Activated T-cell treated with anti-CD3 and anti-CD28 coated beads, Interleukin-2, amount 50 U/mL, for 24 hours (primary cell): ENCODE data around the gene GAS2L3.
"Not testable (repeated sequence)": the region's sequence is repeated elsewhere in the genome, so short reads cannot be mapped to it uniquely, and the experiment has no call there.

Experiments used
- DNase-seq: peaks from one replicate; pipeline ENCODE4 v3.0.0-alpha.2; 2020
- H3K27ac Mint-ChIP-seq: 2 replicates; pipeline ENCODE4 v1.8.0; 2020; ENCODE audit warnings: mild to moderate bottlenecking, mixed read lengths
- H3K27me3 Mint-ChIP-seq: 2 replicates; pipeline ENCODE4 v1.8.0; 2020; ENCODE audit warnings: mixed read lengths
- H3K36me3 Mint-ChIP-seq: 2 replicates; pipeline ENCODE4 v1.8.0; 2020; ENCODE audit warnings: low read depth, mixed read lengths
- H3K4me1 Mint-ChIP-seq: 2 replicates; pipeline ENCODE4 v1.8.0; 2020; ENCODE audit warnings: low read depth, mixed read lengths
- H3K4me3 Mint-ChIP-seq: 2 replicates; pipeline ENCODE4 v1.8.0; 2020; ENCODE audit warnings: mild to moderate bottlenecking, moderate library complexity, mixed read lengths
- H3K9me3 Mint-ChIP-seq: 2 replicates; pipeline ENCODE4 v1.8.0; 2020; ENCODE audit warnings: mixed read lengths

GAS2L3 gene

DNA sequence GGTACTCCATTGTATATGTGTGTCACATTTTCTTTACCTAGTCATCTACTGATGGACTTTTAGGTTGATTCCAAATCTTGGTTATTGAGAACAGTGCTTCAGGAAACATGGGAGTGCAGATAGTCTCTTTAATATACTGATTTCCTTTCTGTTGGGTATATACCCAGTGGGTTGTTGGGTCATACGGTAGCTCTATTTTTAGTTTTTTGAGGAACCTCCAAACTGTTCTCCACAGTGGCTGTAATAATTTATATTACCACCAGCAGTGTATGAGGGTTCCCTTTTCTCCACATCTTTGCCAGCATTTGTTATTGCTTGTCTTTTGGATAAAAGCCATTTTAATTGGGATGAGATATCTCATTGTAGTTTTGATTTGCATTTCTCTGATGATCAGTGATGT is 29.5 kb downstream of the GAS2L3 start:
- not testable (repeated sequence) for H3K4me3 Mint-ChIP-seq, H3K27ac Mint-ChIP-seq, H3K27me3 Mint-ChIP-seq, H3K9me3 Mint-ChIP-seq, H3K36me3 Mint-ChIP-seq, DNase-seq, H3K4me1 Mint-ChIP-seq

DNA sequence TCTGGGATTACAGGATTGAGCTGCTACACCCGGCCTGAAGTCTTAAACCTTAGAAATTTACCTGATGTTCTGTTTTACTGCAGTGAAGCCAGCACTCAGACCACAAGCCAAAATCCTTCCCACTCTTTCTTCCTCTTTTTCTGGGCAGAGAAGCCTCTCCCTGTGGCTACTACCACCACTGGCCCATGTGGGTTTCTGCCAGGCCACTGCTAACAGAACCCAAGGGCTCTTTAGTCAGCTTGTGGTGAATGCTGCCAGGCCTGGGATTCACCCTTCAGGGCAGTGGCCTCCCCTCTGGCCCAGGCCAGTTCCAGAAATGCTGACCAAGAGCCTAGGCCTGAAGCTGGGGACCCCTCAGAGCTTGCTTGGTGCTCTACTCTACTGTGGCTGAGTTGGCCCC is 35.3 kb downstream of the GAS2L3 start:
- Mint-ChIP-seq H3K4me3 (no peak overlapping the region), H3K27ac (no peak overlapping the region), H3K27me3 (peaks cover 3% of the 10 kb centered on the region), H3K36me3 (no peaks in the 10 kb centered on the region), H3K4me1 (no peaks in the 10 kb centered on the region), H3K9me3 (no peaks in the 10 kb centered on the region)
- DNase-seq = no peak

DNA sequence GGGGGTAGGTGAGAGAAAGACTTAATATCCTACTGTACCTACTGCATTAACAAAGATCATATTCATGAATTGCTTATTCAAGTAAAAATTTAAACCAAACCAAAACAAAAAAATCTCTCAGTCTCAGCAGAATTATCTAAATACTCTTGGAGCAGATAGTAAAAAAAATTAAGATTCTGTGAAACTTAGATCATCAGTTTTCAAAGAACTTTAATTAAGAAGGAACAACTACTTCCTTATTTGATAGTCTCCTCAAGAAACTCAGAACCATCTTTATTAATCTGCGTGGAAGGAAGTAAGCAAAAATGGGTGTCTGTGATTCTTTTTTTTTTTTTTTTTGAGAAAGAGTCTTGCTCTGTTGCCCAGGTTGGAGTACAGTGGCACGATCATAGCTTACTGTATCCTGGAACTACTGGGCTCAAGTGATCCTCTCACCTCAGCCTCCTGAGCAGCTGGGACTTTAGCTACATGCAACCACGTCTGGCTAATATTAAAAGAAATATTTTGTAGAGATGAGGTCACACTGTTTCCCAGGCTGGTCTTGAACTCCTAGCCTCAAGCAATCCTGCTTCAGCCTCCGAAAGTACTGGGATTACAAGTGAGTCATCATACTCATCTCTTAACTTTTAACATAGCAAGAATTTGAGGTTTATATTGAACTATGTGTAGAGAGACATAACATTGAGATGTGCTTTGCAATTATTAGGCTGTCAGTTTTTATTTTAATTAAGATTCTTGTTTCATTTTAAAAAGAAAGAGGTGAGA is 37.4 kb downstream of the GAS2L3 start:
- DNase-seq = no peak
- Mint-ChIP-seq H3K9me3 (no peaks in the 10 kb centered on the region), H3K4me1 (no peaks in the 10 kb centered on the region), H3K27me3 (peaks cover 3% of the 10 kb centered on the region), H3K4me3 (no peak overlapping the region), H3K27ac (no peak overlapping the region), H3K36me3 (no peaks in the 10 kb centered on the region)

DNA sequence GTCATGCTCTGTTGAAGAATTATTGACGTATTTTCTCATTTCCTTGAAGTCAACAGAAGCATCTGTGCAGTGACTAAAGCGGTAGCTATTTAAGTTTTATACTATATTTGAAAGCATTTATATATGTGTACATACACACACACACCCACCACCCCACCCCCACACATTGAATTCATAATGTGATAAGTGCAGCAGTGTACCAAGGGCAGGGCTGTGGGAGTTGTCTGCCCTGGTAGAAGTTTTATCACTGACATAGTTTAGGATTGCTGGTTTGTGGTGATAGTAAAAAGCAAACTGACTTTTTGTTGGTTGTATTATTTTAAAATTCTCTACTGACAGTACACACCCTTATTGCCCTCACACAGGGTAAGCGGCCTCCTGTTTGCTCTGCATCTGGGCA is 39.1 kb downstream of the GAS2L3 start:
- Mint-ChIP-seq H3K36me3 (no peaks in the 10 kb centered on the region), H3K27me3 (peaks cover 3% of the 10 kb centered on the region), H3K4me3 (no peak overlapping the region), H3K4me1 (no peaks in the 10 kb centered on the region), H3K27ac (no peak overlapping the region), H3K9me3 (no peaks in the 10 kb centered on the region)
- no peak for DNase-seq

DNA sequence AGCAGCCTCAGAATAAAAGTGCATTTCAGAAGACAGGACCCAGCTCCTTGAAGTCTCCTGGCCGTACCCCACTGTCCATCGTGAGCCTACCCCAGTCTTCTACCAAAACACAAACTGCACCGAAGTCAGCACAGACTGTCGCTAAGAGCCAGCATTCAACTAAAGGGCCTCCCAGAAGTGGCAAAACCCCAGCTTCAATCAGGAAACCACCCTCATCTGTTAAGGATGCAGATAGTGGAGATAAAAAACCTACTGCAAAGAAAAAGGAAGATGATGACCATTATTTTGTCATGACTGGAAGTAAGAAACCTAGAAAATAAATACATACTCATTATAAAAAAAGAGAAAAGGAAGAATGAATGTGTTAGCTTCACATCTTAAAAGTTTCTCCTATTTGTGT is 51.1 kb downstream of the GAS2L3 start:
- DNase-seq = no peak
- H3K36me3 Mint-ChIP-seq = no peaks in the 10 kb centered on the region
- no peaks in the 10 kb centered on the region for H3K27me3 Mint-ChIP-seq
- H3K4me3 Mint-ChIP-seq = no peak overlapping the region
- no peaks in the 10 kb centered on the region for H3K9me3 Mint-ChIP-seq
- H3K4me1 Mint-ChIP-seq = no peaks in the 10 kb centered on the region
- H3K27ac Mint-ChIP-seq = no peak overlapping the region

DNA sequence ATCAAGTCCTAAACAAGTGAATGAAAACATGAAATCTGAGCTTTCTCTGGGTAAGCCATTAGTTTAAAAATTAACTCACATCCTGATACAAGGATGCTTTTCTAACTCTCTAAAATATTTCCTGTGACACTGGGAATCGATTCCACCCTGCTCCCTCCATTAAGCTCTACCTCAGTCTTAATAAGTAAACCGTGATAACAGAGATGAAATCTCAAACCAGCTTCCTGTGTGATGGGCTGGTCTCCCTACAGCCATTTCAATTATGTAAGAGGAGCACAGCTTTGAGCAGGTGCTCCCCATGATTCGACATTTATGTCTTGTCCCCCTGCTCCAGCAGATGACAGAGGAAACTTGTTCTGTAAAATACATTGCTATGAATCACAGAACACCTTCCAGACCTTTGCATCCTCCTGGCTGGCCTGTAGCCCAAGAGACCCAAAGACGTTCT is 59.0 kb downstream of the GAS2L3 start:
- Mint-ChIP-seq H3K36me3 (no peaks in the 10 kb centered on the region), H3K4me1 (no peaks in the 10 kb centered on the region), H3K27ac (no peak overlapping the region), H3K9me3 (no peaks in the 10 kb centered on the region), H3K27me3 (no peaks in the 10 kb centered on the region), H3K4me3 (no peak overlapping the region)
- no peak for DNase-seq

DNA sequence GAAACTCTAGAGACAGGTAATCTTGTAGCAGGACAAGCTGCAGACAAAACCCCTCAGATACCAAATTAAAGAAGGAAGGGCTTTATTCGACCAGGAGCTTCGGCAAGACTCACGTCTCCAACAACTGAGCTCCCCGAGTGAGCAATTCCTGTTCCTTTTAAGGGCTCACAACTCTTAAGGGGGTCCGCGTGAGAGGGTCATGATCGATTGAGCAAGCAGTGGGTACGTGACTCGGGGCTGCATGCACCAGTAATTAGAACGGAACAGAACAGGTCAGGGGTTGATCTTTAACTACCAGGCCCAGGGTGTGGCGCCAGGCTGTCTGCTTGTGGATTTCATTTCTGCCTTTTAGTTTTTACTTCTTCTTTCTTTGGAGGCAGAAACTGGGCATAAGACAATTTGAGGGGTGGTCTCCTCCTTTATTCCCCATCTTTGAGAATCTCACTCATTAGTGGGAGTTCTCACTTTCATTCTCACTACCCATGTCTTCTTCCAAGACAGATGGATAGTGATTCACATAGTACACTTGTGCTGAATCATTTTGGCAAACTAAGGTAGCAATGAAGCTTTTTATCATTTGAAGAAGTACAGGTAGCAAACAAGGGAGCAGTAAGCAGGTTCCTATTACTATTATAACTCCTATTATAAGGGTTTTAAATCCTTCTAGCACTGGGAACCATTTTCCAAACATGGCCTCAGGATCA is 59.8 kb downstream of the GAS2L3 start:
- DNase-seq, H3K9me3 Mint-ChIP-seq, H3K27ac Mint-ChIP-seq, H3K4me1 Mint-ChIP-seq, H3K36me3 Mint-ChIP-seq, H3K4me3 Mint-ChIP-seq, H3K27me3 Mint-ChIP-seq: not testable (repeated sequence)

DNA sequence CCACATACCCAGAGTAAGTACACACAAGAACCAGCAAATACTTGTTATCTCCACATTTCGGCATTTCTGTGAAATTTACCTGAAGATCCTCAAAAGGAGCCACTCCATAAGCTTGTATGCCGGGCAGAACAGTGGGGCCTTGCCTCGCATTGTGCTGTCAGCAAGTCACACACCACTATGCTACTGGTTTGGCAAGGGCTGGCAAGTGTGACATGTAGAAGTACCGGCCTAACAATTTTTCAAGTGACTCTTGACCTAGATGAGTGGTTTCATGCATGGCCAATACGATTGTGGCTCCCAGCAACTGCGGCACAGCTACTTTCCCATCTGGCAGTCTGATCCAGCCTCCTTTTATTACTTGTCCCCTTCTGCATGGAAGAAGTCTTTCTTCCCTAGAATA is 69.8 kb downstream of the GAS2L3 start:
- Mint-ChIP-seq H3K4me3 (no peak overlapping the region), H3K36me3 (no peaks in the 10 kb centered on the region), H3K4me1 (no peaks in the 10 kb centered on the region), H3K27ac (no peak overlapping the region), H3K9me3 (no peaks in the 10 kb centered on the region), H3K27me3 (no peaks in the 10 kb centered on the region)
- no peak for DNase-seq

DNA sequence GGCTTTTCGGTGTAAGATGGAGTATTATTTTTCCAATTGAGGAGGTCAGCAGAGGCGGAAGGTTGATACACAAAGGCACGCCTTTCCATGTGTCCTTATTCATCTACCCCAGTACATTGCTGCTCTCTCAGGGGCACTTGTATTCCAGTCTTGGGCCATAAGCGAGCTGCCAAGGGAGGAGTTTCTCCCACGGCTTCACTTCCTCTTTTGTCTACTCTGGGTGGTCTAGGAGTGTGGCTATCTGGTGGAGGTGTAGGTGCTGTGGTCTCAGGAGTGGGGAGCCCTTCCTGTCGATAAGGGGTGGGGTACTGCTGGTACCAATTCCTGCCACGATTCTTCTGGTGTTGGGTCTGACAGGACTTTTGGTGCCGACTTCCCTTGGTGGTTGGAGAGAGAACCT is 73.4 kb downstream of the GAS2L3 start:
- H3K27ac Mint-ChIP-seq = no peak overlapping the region

DNA sequence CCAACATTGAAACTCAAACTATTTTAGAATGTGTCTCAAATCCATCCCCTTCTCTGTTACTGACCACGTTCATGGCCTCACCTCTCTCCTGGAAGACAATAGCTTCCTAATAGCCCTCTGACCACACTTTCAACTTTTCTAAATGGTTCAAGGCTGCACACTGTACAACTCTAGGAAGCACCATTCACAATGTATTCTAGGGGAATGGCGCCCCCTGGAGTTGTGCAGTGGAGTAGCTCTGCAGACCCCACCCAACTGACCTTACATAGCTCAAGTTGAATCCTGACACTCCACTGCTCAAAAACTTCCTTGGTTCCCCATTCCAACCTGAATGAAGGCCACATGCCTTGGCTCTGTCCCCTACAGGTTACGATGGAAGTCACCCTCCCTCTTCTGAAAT is 77.6 kb downstream of the GAS2L3 start:
- H3K36me3 Mint-ChIP-seq = no peaks in the 10 kb centered on the region
- peaks cover 14% of the 10 kb centered on the region for H3K27me3 Mint-ChIP-seq
- no peak overlapping the region for H3K27ac Mint-ChIP-seq
- H3K9me3 Mint-ChIP-seq = no peaks in the 10 kb centered on the region
- H3K4me1 Mint-ChIP-seq = no peaks in the 10 kb centered on the region
- no peak overlapping the region for H3K4me3 Mint-ChIP-seq
- no peak for DNase-seq

More for the DNA sequence above, 73.4 kb downstream of the GAS2L3 start:
- Mint-ChIP-seq H3K36me3 (no peaks in the 10 kb centered on the region), H3K4me3 (no peak overlapping the region), H3K27me3 (peaks cover 8% of the 10 kb centered on the region), H3K4me1 (no peaks in the 10 kb centered on the region), H3K9me3 (no peaks in the 10 kb centered on the region)
- no peak for DNase-seq

DNA sequence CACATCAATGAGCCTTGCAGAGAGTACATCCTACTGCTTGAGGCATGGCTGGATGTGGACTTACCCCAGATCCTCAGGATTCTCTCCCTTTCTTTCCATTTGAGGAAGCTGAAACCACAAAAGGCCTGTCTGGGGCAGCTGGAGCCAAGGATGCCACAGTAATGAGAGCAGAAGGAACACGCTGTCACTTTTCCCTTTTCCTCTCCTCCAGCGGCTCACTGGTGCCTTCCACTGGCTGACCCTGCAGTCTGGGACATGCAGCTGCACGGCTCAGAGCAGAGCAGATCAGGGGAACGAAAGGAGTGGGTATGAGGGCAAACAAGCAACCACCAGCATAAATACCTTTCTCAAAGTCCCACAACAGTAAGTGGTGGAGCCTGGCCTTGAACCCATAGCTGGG is 78.2 kb downstream of the GAS2L3 start:
- Mint-ChIP-seq H3K9me3 (no peaks in the 10 kb centered on the region), H3K36me3 (no peaks in the 10 kb centered on the region), H3K4me3 (no peak overlapping the region), H3K4me1 (no peaks in the 10 kb centered on the region), H3K27ac (no peak overlapping the region), H3K27me3 (peaks cover 14% of the 10 kb centered on the region)
- no peak for DNase-seq

DNA sequence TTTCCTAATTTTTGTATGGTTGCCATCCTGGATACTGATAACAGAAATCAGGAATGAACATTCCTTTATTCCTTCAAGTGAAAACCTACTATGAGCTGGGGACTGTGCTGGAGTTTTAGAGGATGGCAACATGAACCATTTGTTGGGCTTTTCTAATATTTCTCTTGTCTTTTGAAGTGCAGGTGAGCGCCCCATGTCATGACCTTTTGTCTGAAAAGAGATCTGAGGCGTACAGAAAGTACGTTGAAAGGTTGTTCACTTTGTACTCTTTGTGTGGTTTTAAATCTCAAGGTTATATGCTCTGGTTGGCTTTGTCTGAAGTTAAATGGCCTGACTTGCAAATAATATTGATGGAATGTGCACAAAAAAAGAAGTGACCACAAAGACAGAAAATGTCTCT is 79.0 kb downstream of the GAS2L3 start:
- no peak for DNase-seq
- Mint-ChIP-seq H3K4me3 (no peak overlapping the region), H3K27ac (no peak overlapping the region)

DNA sequence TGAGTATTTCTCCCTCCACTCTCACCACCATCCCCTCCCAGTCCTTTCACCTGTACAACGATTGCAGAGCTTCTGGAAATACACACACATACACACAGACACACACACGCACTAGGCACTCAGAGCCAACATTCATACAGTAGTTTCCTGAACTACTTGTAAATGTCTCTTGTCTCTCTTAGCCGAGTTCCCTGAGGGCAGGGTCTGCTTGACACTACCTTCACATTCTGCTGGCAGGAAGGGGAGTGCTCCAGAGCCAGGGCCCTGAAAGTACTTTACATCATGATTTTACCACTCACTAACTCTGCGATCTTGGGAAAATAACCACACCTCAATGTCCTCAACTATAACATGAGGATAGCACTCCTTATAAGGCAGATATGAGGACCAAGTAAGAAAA is 82.7 kb downstream of the GAS2L3 start:
- peaks cover 12% of the 10 kb centered on the region for H3K27me3 Mint-ChIP-seq
- H3K27ac Mint-ChIP-seq = no peak overlapping the region
- no peaks in the 10 kb centered on the region for H3K4me1 Mint-ChIP-seq
- DNase-seq = no peak
- no peak overlapping the region for H3K4me3 Mint-ChIP-seq
- no peaks in the 10 kb centered on the region for H3K36me3 Mint-ChIP-seq
- peaks cover 9% of the 10 kb centered on the region for H3K9me3 Mint-ChIP-seq

More for the DNA sequence above, 79.0 kb downstream of the GAS2L3 start:
- Mint-ChIP-seq H3K36me3 (no peaks in the 10 kb centered on the region), H3K9me3 (peaks cover 6% of the 10 kb centered on the region), H3K4me1 (no peaks in the 10 kb centered on the region), H3K27me3 (peaks cover 14% of the 10 kb centered on the region)

DNA sequence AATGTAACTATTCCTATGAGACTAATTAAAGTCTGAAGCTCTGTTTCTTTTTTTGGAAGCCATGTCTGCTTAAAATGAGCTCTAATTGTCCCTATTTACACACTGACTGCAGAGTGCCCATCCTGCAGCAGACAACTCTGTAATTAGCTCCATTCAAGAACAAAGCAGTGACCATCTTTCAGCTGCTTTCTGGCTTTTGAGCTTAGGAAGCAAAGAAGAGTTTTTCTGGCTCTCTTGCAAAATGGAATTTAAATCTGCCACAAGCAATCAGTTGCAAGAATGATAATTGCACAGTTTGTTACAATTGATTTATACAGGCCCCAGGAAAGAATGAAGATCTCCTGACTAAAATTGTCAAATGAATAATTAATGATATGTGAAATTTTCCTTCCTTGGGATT is 83.4 kb downstream of the GAS2L3 start:
- peaks cover 9% of the 10 kb centered on the region for H3K27me3 Mint-ChIP-seq
- H3K4me1 Mint-ChIP-seq = no peaks in the 10 kb centered on the region
- H3K27ac Mint-ChIP-seq = no peak overlapping the region
- peaks cover 9% of the 10 kb centered on the region for H3K9me3 Mint-ChIP-seq
- no peaks in the 10 kb centered on the region for H3K36me3 Mint-ChIP-seq
- H3K4me3 Mint-ChIP-seq = no peak overlapping the region
- no peak for DNase-seq

DNA sequence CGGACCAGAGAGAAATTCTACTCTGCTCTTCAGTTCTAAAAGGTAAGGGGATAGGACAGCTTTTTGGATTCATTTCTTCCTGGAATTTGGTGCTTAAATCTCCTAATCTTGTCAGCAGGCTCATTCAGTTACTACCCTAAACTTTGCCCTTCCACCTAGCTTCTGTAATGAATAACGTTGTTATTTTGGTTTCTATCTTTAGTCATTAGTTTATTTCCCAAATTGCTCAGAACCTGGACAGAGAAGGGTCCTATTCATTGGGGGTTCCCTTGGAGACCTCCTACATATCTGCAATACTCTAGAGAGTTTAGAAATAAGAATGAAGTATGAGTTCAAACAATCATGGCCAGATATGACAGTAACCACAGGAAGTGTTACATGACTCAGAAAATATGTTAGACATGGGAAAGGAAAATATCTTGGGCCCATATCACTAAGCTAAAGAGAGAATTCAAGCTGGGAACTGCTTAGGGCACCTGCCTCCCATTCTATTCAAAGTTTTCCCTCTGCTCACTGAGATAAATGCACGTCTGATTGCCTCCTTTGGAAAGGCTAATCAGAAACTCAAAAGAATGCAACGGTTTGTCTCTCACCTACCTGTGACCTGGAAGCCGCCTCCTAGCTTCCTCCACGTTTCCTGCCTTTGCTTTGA is 87.9 kb downstream of the GAS2L3 start:
- Mint-ChIP-seq H3K27ac (no peak overlapping the region), H3K4me3 (no peak overlapping the region), H3K27me3 (peaks cover 3% of the 10 kb centered on the region), H3K9me3 (peaks cover 9% of the 10 kb centered on the region), H3K36me3 (no peaks in the 10 kb centered on the region), H3K4me1 (no peaks in the 10 kb centered on the region)
- DNase-seq = no peak
